ENCODE measurements around the gene MLH3. TPM values are rescaled to one million over a fixed set of nuclear protein-coding genes. Genes with fewer than 3 reads are reported as not detected.

Gene MLH3
- total RNA-seq, 2 donors from 2014 or later, result 23.3 to 29.6 TPM

DNA sequence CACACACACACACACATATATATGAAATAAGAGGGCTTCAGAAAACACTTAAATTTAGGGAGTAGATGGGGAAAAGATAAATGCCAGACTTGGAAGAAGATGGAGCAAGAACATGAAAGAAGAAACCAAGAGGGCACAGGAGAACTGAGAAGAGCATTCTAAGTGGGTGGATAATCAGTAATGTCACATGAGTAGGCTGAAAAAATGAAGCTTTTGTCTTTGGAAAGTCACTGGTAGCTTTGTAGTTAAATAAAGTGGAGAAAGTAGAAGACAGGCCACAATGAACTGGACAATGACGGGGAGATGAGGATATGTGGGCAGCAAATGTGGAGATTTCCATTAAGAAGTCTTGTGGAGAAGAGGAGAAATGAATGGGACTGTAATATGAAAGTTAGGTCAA, 15.9 kb upstream of the MLH3 start:
- H3K27ac ChIP-seq, result no peak overlapping the region
- H3K4me3 ChIP-seq, result no peak overlapping the region
- H3K9me3 ChIP-seq, result no peaks in the 10 kb centered on the region
- no peaks in the 10 kb centered on the region for H3K27me3 ChIP-seq (replicated peaks; ENCODE audit: insufficient read depth)
- TF ChIP-seq POLR2AphosphoS5 (IDR thresholded peaks at IDR 0.05), result no peak
- TF ChIP-seq CTCF (IDR thresholded peaks at IDR 0.05), result no peak
- no peak for TF ChIP-seq POLR2A (IDR thresholded peaks at IDR 0.05)
- H3K4me1 ChIP-seq (replicated peaks), result no peaks in the 10 kb centered on the region
- 87% methylated on average over 1 of the region's 1 CpG for WGBS
- H3K36me3 ChIP-seq, result no peaks in the 10 kb centered on the region
- no peak for DNase-seq (ENCODE audit: low spot score)
- intact Hi-C loops (cut with DNase I), result no loop called here

DNA sequence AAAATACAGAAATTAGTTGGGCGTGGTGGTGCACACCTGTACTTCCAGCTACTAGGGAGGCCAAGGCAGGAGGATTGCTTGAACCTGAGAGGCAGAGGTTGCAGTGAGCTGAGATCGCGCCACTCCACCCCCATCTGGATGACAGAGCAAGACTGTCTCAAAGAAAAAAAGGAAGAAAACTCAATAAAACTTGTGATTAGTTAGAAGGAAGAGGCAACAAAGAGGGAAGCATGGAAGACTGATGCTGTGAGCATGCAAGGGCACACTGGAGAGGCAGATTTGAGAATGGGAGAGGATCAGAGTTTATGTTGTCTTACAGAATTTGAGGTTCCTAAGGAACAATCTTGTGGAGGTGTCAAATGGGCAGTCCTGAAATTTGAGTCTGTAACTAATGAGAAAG, 15.4 kb upstream of the MLH3 start:
- TF ChIP-seq CTCF (IDR thresholded peaks at IDR 0.05) (no peak), POLR2A (IDR thresholded peaks at IDR 0.05) (no peak), POLR2AphosphoS5 (IDR thresholded peaks at IDR 0.05) (no peak)
- Histone ChIP-seq H3K4me1 (replicated peaks) (no peaks in the 10 kb centered on the region), H3K36me3 (no peaks in the 10 kb centered on the region), H3K9me3 (no peaks in the 10 kb centered on the region), H3K27me3 (replicated peaks; ENCODE audit: insufficient read depth) (no peaks in the 10 kb centered on the region), H3K4me3 (no peak overlapping the region), H3K27ac (no peak overlapping the region)
- 95% methylated on average over 3 of the region's 3 CpGs for WGBS
- no peak for DNase-seq (ENCODE audit: low spot score)
- intact Hi-C loops (cut with DNase I), result no loop called here

- 54% methylated on average over 8 of the region's 8 CpGs for WGBS
- intact Hi-C loops (cut with DNase I), result no loop called here
- peak overlapping the region; percentile 45 to 72 for H3K4me3 ChIP-seq
- TF ChIP-seq POLR2A (IDR thresholded peaks at IDR 0.05), result no peak
- no peak for TF ChIP-seq CTCF (IDR thresholded peaks at IDR 0.05)
- no peak for TF ChIP-seq POLR2AphosphoS5 (IDR thresholded peaks at IDR 0.05)
- no peaks in the 10 kb centered on the region for H3K4me1 ChIP-seq (replicated peaks)
- H3K36me3 ChIP-seq, result no peaks in the 10 kb centered on the region
- H3K9me3 ChIP-seq, result no peaks in the 10 kb centered on the region
- H3K27ac ChIP-seq, result peak overlapping the region; percentile 18 to 70
- DNase-seq (ENCODE audit: low spot score), result no peak
- no peaks in the 10 kb centered on the region for H3K27me3 ChIP-seq (replicated peaks; ENCODE audit: insufficient read depth)
These were observed 12.9 kb upstream of the MLH3 start for GRCh38 chr14:75064205-75064567.

- peak; percentile 92 for DNase-seq (ENCODE audit: low spot score)
- WGBS, result 2% methylated on average over 34 of the region's 34 CpGs
- H3K27me3 ChIP-seq (replicated peaks; ENCODE audit: insufficient read depth), result no peaks in the 10 kb centered on the region
- no peaks in the 10 kb centered on the region for H3K9me3 ChIP-seq
- peak within 1 kb of the TSS; percentile 45 to 72 for H3K4me3 ChIP-seq
- H3K36me3 ChIP-seq, result no peaks in the 10 kb centered on the region
- peak within 1 kb of the TSS; percentile 18 to 70 for H3K27ac ChIP-seq
- intact Hi-C loops (cut with DNase I), result no loop called here
- peak; percentile 24 for TF ChIP-seq POLR2A (IDR thresholded peaks at IDR 0.05)
- TF ChIP-seq CTCF (IDR thresholded peaks at IDR 0.05), result no peak
- peak; percentile 78 for TF ChIP-seq POLR2AphosphoS5 (IDR thresholded peaks at IDR 0.05)
- no peaks in the 10 kb centered on the region for H3K4me1 ChIP-seq (replicated peaks)
These were observed 12.4 kb upstream of the MLH3 start, which contains the start of gene ACYP1 for GRCh38 chr14:75063491-75064204. ACYP1 (minus strand) TSS chr14:75064024; CDS start chr14:75063553, 471 bp downstream.

DNA sequence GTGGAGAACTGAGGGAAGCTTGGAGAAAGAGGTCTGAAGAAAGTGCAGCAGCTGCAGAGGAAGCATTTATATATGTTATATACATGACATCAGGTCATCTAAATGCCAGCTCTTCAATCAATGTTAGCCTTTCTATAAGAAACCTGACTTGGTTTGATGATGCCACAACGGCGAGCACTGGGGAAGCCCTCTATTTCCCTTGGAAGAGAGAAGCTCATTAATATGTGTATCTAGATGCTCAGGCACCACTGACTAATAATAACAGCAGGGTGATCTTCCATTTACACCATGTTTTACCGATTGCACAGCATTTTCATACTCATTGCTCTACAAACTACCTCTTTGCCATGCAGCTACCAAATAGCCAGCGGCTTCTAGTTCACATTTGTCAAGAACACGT, 11.7 kb upstream of the MLH3 start:
- 13% methylated on average over 5 of the region's 5 CpGs for WGBS
- no peak overlapping the region for H3K27ac ChIP-seq
- DNase-seq (ENCODE audit: low spot score), result no peak
- H3K36me3 ChIP-seq, result no peaks in the 10 kb centered on the region
- no peaks in the 10 kb centered on the region for H3K9me3 ChIP-seq
- TF ChIP-seq POLR2AphosphoS5 (IDR thresholded peaks at IDR 0.05) (no peak), POLR2A (IDR thresholded peaks at IDR 0.05) (no peak), CTCF (IDR thresholded peaks at IDR 0.05) (no peak)
- peak overlapping the region; percentile 45 to 72 for H3K4me3 ChIP-seq
- intact Hi-C loops (cut with DNase I), result no loop called here
- no peaks in the 10 kb centered on the region for H3K4me1 ChIP-seq (replicated peaks)
- no peaks in the 10 kb centered on the region for H3K27me3 ChIP-seq (replicated peaks; ENCODE audit: insufficient read depth)

Measured in prostate gland (tissue), 2 donors.